HG02943 (cell line): ENCODE measurements around the gene CDH20.

Experiments used
- ATAC-seq: cut with Tn5 transposase; IDR thresholded peaks from one replicate; pipeline ENCODE4 v1.9.1; 2021; ENCODE audit warnings: mild to moderate bottlenecking, low read depth, moderate library complexity; ENCODE audit not compliant: unreplicated experiment

Gene CDH20

DNA sequence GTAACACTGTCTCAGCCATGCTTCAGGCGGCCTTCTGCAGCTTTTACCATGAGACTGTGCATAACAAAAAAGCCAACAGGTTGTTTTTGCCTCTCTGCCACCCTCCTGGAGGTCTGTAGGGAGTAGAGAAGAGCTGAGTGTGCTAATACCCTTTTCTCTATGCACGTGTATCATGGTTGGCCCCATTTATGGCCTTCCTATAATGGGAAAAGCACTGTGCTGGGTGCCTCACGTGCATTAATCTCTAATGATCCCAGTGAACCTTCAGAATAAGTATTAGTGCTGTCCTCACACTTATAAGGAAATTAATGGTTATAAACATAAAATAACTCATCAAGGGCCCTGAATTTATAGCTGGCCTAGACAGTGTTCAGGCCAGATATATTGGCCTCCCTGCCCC, 164.2 kb downstream of the CDH20 start:
- ATAC-seq = no peak

DNA sequence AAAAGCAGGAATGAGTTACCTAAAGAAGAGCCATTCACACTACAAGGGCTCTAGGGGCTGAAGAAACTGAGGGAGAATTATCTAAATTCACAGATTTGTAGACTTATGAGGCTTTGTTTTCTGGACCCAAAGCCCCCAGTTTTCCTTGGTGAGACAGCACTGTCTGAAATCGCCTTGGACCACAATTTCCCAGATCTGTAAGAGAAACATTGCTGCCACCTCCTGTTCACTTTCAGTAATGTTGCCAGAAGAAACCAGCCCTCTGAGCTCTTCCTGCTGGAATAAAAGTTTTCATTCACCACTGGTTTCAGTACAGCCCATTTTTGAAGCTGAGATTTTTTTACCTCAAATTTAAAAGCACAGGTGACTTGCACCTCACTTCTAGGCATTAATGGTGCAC, 169.2 kb downstream of the CDH20 start:
- no peak for ATAC-seq

DNA sequence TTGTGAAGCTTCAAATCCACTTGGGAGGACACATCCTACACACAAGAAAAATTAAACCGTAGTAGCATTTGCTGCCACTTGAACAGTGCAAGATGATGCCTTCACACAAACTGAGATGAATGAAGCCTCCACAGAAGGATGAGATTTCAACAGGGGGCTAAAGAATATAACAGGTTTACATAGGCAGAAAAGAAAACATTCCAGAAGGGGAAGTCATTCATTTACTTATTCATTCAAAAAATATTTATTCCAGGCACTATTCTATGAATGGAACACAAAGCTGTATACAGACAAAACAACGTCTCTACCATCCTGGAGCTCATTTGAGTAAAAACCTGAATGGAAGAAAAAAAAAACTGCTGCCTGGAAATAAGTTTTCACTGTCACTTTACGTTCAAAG, 170.5 kb downstream of the CDH20 start:
- ATAC-seq = no peak

DNA sequence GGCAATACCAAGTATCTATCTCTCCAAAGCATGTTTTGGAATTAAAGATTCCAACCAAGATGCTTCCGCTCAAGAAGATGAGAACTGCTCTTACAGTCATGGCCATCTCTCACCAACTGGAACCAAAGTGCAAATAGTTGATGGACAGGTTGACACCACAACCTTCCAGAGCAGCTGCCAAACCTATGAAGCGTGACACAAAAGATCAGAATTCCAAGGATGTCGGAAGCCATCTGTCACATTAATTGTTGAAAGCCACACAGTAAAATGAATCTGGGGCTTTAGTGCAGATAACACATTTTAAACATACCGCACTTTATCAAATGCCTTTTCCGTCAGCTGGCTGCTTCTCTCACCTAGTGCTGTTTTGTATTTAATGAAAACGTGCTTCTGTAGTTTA, 195.7 kb downstream of the CDH20 start:
- no peak for ATAC-seq

DNA sequence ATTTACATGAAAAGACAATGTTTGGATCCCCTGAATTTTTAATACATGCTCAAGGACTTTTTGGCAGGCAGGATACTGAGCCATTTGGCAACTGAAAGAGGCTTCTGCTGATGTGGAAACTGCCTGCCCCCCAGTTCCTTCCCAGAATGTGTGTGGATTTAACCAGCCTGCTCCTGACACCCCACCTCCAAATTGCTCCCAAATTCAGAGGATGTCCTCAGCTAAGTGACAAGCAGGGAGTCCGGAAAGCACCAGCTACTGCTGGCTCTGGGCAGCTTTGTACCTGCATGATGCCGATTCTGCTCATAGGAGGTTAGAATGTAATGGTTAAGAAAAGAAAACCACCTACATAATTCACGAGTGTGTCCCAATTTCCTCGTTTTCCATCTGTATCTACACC, 197.5 kb downstream of the CDH20 start:
- ATAC-seq = no peak

DNA sequence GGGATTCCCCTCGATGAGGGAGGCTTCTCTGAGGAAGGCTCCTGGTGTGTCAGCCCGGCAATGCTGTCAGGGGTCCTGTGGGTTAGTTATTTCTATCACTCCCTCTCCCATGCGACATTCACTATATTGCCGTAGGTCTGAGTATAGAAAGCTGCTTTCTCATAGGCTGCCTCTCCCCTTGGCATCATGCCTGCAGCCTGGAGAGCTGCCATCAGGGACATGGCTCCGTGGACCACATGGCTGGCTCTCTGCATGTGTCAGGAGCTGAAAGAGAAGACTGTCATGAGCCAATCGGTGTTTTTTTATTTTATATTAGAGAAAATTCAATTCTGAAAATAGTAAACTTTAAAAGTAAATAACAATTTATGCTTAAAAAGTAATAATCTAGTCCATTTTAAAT, 198.0 kb downstream of the CDH20 start:
- no peak for ATAC-seq

DNA sequence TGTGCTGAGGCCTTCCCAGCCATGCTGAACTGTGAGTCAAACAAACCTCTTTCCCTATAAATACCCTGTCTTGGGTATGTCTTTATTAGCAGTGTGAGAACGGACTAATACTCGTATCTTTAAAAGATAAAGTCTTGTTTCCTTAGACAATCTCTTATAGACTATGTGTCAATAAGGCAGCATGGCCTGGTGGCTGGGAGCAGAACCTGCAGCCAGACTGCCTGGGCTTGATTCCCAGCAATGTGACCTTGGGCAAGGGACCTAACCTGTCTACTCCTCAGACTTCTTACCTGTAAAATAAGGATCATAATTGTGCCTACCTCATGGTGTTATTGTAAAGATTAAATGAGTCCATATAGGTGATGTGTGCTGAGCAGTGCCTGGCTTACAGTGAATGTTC, 198.7 kb downstream of the CDH20 start:
- no peak for ATAC-seq

DNA sequence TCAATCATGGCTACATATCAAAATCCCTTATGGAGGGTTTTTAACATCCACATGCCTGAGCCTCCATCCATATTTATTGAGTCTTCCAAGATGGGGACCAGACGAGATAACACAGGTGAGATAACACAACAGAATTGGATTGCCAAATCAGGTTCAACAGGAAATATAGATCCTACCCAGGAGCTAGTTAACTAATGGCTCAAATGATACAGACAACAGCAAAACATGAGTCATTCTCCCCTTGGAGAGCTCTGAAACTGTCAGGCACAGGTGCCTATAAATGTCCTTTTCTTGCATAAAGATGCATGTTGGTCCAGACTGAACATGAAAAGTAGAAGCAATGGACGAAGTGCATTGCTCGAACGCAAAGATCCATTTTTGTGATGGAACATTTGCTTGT, 202.2 kb downstream of the CDH20 start:
- no peak for ATAC-seq

DNA sequence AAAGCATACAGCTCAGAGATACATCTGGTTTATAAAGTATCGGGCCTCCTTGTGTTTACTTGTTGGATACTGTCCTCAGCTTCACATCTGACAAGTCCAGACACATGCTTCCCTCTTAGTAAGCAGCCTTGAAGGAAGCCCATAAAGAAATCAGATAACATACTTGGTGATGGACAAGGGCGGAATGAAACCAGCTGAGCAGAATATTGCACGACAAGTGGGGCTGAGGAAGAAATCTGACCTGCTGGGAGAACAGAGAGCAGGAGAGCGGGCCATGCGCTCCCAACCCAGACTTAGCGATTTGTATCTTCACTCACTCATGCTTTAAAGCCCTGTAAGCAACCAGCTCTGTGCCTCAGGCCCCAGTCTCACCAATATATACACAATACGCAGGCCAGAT, 208.4 kb downstream of the CDH20 start:
- no peak for ATAC-seq

DNA sequence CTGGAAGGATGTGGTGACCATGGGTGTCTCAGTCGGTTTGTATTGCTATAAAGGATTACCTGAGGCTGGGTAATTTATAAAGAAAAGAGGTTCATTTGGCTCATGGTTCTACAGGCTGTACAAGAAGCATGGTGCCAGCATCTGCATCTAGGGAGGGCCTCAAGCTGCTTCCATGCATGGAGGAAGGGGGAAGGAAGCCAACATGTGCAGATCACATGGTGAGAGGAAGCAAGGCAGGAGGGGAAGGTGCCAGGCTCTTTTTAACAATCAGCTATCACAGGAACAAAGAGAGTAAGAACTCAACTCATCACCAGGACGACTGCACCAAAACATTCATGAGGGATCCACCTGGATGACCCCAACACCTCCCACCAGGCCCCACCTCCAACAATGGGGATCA, 209.4 kb downstream of the CDH20 start:
- ATAC-seq = no peak

DNA sequence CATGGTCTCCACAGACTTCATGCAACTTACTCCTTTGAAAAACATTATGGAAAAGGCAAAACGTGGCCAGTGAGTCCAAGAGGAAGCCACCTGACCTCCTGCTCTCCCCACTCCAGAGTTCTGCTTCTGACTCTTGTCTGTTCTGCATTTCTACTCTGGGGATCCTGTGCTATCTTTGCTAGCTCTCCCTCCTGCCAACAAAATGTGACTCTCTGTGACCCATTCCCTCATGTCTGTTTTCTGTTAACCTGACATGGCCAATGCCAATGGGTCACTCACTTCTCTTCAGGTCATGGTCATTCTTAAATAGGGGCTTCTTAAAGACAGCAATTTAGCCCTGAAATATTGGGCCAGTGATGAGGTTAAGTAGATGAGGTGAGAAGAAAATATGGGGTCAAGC, 210.3 kb downstream of the CDH20 start:
- ATAC-seq = no peak

DNA sequence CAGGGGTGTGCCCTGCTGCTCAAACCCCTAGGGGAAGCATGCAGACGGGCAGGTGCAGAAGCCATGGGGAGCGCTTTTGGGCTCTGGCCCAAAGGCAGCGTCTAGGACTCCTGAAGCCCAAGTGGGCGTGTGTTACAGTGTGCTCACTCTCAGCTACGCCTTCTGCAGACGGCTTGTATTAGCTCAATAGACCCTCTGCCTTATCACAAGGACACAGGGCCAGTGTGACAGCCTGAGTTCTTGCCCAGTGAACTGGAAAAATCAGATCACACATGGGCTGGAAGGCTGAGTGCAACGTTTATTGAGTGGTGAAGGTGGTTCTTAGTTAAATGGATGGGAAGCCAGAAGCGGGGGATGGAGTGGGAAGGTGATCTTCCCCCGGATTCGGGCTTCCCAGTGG, 210.9 kb downstream of the CDH20 start:
- no peak for ATAC-seq

DNA sequence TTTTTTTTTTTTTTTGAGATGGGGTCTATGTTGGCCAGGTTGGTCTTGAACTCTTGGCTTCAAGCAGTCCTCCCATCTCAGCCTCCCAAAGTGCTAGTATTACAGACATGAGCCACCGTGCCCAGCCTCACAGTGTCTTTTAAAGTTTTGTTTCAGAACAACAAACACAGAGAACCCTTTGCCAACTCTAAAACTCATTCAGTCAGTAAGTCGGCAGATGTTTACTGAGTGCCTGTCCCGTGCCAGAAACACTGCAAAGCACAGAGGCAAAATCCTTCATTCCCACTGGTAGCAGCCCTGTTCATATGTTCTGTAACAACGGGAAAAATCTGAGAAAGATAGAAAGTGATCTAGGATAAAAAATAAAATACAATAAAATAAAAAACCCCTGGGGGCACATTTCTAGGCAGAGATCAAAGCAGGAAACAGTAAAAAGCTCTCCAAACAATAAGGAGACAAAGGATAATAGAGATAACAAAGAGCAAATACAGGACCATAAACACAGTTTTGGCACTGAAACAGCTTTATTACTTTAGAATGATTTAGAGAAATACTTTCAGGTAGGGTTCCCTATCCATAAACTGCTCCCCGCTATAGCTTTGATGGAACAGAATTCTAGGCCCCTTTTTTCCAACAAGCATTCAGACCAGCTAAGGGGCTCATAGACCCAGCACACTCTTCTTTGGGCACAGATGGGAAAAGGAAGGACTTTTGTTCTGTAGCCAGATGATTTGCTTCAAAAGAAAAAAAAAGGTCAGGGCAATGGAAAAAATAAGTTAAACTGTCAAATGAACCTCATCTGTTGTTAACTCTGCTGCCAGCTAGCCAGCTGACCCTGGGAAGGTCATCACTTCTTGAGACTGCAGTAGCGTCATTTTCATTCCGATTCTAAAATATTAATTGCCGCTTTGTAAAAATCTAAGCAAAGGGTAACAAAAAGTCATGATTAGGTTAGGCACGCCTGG, 212.3 kb downstream of the CDH20 start:
- no peak for ATAC-seq

DNA sequence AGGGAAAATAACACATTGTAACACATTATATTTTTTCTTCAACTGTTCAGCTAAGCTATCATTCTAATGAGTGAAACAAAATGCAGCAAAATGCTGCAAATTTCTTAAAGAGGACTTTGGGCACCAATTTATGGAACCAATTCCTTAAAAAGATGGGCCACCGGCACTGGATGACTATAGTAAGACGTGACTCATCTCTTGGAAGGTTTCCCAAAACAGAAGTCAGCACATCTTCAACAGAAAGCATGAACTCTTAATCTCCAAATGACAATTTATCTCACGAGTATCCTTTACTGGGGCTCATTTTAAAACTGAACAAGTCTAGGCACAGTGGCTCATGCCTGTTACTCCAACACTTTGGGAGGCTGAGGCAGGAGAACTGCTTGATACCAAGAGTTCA, 213.4 kb downstream of the CDH20 start:
- no peak for ATAC-seq

DNA sequence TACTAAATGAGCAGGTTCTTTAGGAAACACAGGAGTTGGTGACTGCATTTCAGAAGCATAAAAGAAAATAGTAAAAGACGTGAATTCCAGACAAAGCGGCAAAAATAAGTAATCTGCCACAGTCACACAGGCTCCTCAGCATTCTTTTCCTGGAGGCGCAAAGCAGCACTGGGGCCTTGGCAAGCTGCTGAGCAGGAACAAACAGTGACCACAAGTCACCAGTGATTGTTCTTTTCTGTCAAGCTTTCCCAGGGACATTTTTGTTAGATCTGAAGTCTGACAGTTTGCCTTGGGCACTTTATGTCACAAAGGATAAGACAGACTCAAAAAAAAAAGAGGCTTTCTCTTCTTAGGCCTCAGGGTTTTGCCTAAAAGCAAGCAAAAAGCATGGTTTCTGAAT, 216.2 kb downstream of the CDH20 start:
- no peak for ATAC-seq

DNA sequence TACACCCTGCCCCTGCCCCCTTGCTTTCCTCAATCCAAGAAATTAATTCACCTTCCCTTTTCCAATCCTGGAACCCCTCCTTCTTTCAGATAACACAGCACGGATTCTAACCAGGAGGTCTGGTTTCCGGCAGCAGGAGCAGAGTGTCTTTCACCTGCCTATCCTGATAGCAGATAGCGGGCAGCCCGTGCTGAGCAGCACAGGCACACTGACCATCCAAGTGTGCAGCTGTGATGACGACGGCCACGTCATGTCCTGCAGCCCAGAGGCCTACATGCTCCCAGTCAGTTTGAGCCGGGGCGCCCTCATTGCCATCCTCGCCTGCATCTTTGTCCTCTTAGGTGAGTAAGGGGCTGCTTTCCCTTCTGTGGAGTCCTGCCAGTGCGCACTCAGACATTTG, 216.7 kb downstream of the CDH20 start:
- ATAC-seq = no peak

DNA sequence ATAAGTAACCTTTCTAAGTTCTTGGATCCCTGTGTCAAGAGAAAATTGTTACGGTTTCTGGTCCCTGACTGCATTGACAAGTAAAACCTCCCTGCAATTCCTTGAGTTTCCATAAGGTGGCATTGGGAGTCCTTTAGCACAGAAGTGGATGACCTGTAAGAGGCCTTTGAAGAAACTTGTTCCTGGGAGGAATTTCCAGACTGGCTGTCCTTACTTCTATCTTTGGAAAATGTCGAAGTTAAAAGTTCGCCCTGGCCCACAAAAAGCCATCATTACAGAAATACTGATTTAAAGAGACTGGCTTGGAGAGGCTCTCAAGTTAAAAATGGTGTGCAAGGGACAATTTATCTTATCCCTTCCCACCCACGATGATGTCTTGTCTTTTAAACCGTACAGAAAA, 218.4 kb downstream of the CDH20 start:
- no peak for ATAC-seq

DNA sequence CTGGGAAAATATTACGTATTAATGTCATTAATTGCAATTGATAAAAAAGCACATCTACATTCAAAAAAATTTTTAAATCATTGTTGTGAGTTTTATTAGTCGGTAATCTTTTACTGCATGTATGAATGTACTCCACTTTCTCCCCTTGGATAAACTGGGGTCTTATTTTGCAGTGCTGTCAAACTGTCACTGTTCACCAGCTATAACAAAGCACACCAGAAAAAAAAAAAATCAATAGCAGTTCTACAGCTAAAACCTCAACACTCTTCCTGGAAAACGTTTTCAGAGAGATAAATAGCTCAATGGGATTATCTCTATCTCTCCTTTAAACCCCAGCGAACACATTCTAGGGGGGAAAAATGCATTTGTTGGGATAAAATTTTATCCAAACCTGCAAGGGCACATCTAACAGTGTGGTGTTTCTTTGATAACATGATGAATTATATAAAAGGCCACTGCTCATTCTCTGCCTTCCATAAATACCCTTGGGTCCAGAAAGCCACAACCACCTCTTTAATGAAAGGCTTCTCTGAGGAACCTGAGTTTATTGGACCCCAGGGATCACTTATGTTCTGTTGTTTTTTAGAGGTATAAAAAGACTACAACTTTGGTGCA, 219.9 kb downstream of the CDH20 start:
- no peak for ATAC-seq

DNA sequence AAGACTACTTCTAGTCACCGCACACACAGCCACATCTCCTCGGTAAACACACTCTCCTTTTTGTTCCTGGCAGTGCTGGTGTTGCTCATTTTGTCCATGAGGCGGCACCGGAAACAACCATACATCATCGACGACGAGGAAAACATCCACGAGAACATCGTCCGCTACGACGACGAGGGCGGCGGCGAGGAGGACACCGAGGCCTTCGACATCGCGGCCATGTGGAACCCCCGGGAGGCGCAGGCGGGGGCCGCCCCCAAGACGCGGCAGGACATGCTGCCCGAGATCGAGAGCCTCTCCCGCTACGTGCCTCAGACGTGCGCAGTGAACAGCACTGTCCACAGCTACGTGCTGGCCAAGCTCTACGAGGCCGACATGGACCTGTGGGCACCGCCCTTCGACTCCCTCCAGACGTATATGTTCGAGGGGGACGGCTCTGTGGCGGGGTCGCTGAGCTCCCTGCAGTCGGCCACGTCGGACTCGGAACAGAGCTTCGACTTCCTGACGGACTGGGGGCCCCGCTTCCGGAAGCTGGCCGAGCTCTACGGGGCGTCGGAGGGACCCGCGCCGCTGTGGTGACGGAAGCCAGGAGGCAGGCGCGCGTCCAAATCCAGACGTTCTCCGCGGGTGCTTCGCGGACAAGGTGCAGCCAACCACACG, 221.0 kb downstream of the CDH20 start:
- no peak for ATAC-seq

DNA sequence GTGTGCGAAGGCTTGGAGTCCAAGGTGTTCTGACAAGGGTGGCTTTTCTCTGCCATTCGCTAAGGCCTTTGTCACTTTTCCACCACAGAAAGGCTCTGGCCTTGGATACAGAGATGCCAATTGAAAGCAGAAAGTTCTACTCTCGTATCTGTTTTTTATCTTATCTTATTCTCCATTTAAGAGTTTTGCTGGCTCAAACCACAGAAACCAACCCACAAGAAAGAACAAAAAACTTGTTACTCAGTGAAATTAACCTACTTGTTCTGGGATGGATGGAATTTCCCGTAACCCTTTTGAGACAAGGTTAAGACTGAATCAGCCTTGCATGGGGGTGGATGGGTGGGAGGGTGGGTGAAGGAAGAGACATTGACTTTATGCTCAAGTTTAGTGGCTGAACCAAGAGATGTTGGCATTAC, 221.7 kb downstream of the CDH20 start:
- no peak for ATAC-seq

DNA sequence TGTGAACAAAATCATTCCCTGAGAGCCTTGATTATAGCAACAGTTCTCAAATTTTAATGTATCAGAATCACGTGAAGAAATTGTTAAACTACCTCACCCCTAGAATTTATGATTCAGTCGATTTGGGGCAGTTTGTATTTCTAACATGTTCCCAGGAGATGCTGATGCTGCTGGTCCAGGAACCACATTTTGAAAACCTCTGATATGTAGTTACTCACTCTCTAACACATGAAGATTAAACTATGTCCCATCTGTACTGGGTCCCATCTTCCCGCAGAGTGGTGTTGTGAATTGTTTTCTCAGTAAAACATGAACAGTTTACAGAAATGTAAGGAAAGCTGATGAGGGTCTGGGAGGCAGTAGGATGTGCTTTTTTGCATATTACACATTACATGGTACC, 223.1 kb downstream of the CDH20 start:
- ATAC-seq = no peak

DNA sequence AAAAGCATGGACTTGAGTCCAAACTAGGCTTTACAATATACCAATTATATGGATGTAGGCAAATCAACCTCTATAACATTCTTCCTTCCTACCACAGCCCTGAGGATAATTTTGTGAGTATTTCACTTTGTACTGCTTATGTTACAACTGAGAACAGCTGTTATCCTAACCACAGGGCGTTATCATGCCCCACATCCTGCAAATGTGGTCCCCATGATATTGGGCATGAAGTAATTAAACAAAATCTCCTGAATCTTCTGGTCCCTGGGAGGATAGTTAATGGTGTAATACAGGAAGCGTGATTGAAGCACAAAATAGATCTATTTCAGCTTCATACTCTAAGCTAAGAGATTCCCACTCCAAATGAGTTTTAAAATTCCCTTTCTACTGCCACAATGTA, 223.6 kb downstream of the CDH20 start:
- no peak for ATAC-seq
